Neural cell (in vitro differentiated cells): Measurements from ENCODE around the gene TMEM140. TPM values are rescaled to one million over a fixed set of nuclear protein-coding genes. Genes with fewer than 3 reads are reported as not detected.

Source experiments
- H2AFZ ChIP-seq: fragments of 200-600, 300-800 bp; sonication (generic), shearing (Covaris generic); 2 replicates; pipeline ENCODE4 v1.6.0; 2014; ENCODE audit warnings: low read depth, mild to moderate bottlenecking, antibody characterized with exemption, low read length, moderate library complexity
- H3F3A ChIP-seq: fragments of 200-600 bp; shearing (Covaris generic); 2 replicates; pipeline ENCODE4 v1.6.1; 2016; ENCODE audit warnings: mild to moderate bottlenecking, moderate library complexity, mixed read lengths, antibody characterized with exemption, low read length; ENCODE audit not compliant: insufficient read depth, poor library complexity, severe bottlenecking
- H3K27ac ChIP-seq: fragments of 200-600, 300-800 bp; sonication (generic), shearing (Covaris generic); 2 replicates; pipeline ENCODE4 v1.5.1; 2014; ENCODE audit warnings: mild to moderate bottlenecking, low read length, moderate library complexity
- H3K27me3 ChIP-seq: fragments of 300-800, 200-600 bp; sonication (generic), shearing (Covaris generic); 2 replicates; pipeline ENCODE4 v1.6.0; 2014; ENCODE audit warnings: mild to moderate bottlenecking, low read depth, low read length, moderate library complexity; ENCODE audit not compliant: insufficient read depth
- H3K36me3 ChIP-seq: fragments of 300-800, 200-600 bp; sonication (generic), shearing (Covaris generic); 2 replicates; pipeline ENCODE4 v1.5.1; 2014; ENCODE audit warnings: mild to moderate bottlenecking, antibody characterized with exemption, low read length, moderate library complexity; ENCODE audit not compliant: insufficient read depth
- H3K4me2 ChIP-seq: fragments of 300-800, 200-600 bp; sonication (generic), shearing (Covaris generic); 2 replicates; pipeline ENCODE4 v1.6.0; 2014; ENCODE audit warnings: mild to moderate bottlenecking, low read length
- H3K4me3 ChIP-seq: fragments of 300-800, 200-600 bp; sonication (generic), shearing (Covaris generic); 2 replicates; pipeline ENCODE4 v1.5.1; 2014; ENCODE audit warnings: mild to moderate bottlenecking, low read length, moderate library complexity
- H3K79me2 ChIP-seq: fragments of 200-600 bp; shearing (Covaris generic); replicated peaks from 2 replicates; pipeline ENCODE4 v1.6.0; 2014; ENCODE audit warnings: mild to moderate bottlenecking, low read length, moderate library complexity; ENCODE audit not compliant: insufficient read depth
- H3K9ac ChIP-seq: fragments of 300-800, 200-600 bp; sonication (generic), shearing (Covaris generic); 2 replicates; pipeline ENCODE4 v1.6.1; 2016; ENCODE audit warnings: mild to moderate bottlenecking, low read length, mixed read lengths
- H3K9me2 ChIP-seq: fragments of 200-600 bp; shearing (Covaris generic); 2 replicates; pipeline ENCODE4 v1.6.1; 2016; ENCODE audit warnings: mild to moderate bottlenecking, low read length, mixed read lengths; ENCODE audit not compliant: insufficient read depth
- H3K9me3 ChIP-seq: fragments of 200-600, 300-800 bp; sonication (generic), shearing (Covaris generic); 2 replicates; pipeline ENCODE4 v1.6.1; 2016; ENCODE audit warnings: mild to moderate bottlenecking, mixed run types, low read length, moderate library complexity, mixed read lengths
- H4K20me1 ChIP-seq: fragments of 200-600 bp; shearing (Covaris generic); 2 replicates; pipeline ENCODE4 v1.6.1; 2016; ENCODE audit warnings: mild to moderate bottlenecking, mixed run types; ENCODE audit not compliant: insufficient read depth
- EP300 ChIP-seq: fragments of 450-650 bp; conservative IDR thresholded peaks from 2 replicates; pipeline ENCODE4 v1.6.1; 2014; ENCODE audit warnings: antibody characterized with exemption, mild to moderate bottlenecking, moderate library complexity; ENCODE audit not compliant: poor library complexity, severe bottlenecking
- EZH2 ChIP-seq: fragments of 200-600, 300-800 bp; shearing (Covaris generic), sonication (generic); IDR thresholded peaks from 2 replicates; pipeline ENCODE4 v1.6.1; 2014; ENCODE audit warnings: antibody characterized with exemption, low read length, borderline replicate concordance, mild to moderate bottlenecking; ENCODE audit not compliant: insufficient read depth, poor library complexity, severe bottlenecking
- MXI1 ChIP-seq: fragments of 450-650 bp; conservative IDR thresholded peaks from 2 replicates; pipeline ENCODE4 v1.6.1; 2014; ENCODE audit warnings: antibody characterized with exemption, mild to moderate bottlenecking; ENCODE audit not compliant: poor library complexity, severe bottlenecking
- POLR2AphosphoS5 ChIP-seq: IDR thresholded peaks from 2 replicates; pipeline ENCODE4 v1.6.1; 2012
- RAD21 ChIP-seq: fragments of 450-650 bp; conservative IDR thresholded peaks from 2 replicates; pipeline ENCODE4 v1.6.1; 2014; ENCODE audit warnings: antibody characterized with exemption, mild to moderate bottlenecking, moderate library complexity
- SMC3 ChIP-seq: fragments of 450-650 bp; conservative IDR thresholded peaks from 2 replicates; pipeline ENCODE4 v1.6.1; 2014; ENCODE audit warnings: antibody characterized with exemption, mild to moderate bottlenecking, moderate library complexity; ENCODE audit not compliant: poor library complexity
- TAF1 ChIP-seq: IDR thresholded peaks from 2 replicates; pipeline ENCODE4 v1.6.1; 2012; ENCODE audit warnings: low read depth
- polyA plus RNA-seq: library from polyadenylated mRNA; depleted of rRNA; stranded (reverse); fragments of >200 nt; gene quantifications from 2 replicates; pipeline ENCODE4 v1.2.3, GENCODE V29; 2014
- TF ChIP-seq, protein P1 (sequence below): IDR thresholded peaks from 2 replicates; pipeline ENCODE4 v1.6.1; 2012; ENCODE audit warnings: borderline replicate concordance
- TF ChIP-seq, protein P2 (sequence below): fragments of 450-650 bp; IDR thresholded peaks from 2 replicates; pipeline ENCODE4 v1.5.1; 2014; ENCODE audit warnings: antibody characterized with exemption, mild to moderate bottlenecking, moderate library complexity; ENCODE audit not compliant: poor library complexity, severe bottlenecking

TMEM140 gene
- polyA plus RNA-seq, 1 donor from 2014 or later: 0.15 TPM

DNA sequence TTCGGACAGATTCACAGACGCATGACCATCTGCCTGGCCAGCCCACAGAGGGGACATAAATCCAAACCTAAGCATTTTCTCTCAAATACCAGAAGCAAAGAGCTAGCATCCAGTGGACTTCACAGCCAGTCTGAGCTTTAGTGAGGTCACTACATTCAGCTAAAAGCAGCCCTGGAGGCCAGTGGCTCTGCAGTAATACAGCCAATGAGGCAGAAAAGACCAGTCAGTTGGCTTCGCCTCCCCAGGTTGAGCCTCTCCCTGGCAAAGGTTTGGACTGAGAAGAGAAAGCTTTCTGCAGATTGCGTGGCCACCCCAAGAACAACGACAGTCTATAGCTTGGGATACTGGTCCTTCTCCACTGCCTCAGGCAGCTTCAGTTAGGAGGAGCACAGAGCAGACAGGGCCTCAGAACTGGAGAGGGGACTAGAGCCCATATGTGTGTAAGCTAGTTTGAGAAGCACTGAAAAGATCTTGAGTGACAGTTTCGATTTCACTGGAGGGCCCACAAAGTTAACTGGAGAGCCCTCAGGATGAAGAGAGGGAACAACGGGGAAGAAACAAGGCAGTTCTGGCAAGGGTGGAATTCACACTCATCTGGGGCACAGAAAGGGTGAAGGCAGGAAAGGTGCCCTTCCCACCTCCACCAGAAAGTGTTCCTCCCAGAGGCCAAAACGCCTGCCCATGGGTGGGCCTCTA, 59.7 kb downstream of the TMEM140 start:
- no peaks in the 10 kb centered on the region for H3K36me3 ChIP-seq
- H3F3A ChIP-seq: no peaks in the 10 kb centered on the region
- no peaks in the 10 kb centered on the region for H3K9me3 ChIP-seq
- H4K20me1 ChIP-seq: no peaks in the 10 kb centered on the region
- no peak overlapping the region for H3K4me2 ChIP-seq
- no peaks in the 10 kb centered on the region for H3K79me2 ChIP-seq
- no peak overlapping the region for H3K4me3 ChIP-seq
- no peaks in the 10 kb centered on the region for H3K9me2 ChIP-seq
- TF ChIP-seq SMC3 (no peak), EP300 (no peak), MXI1 (no peak), EZH2 (no peak), RAD21 (no peak), TAF1 (no peak), POLR2AphosphoS5 (no peak)
- TF ChIP-seq, protein P1, sequence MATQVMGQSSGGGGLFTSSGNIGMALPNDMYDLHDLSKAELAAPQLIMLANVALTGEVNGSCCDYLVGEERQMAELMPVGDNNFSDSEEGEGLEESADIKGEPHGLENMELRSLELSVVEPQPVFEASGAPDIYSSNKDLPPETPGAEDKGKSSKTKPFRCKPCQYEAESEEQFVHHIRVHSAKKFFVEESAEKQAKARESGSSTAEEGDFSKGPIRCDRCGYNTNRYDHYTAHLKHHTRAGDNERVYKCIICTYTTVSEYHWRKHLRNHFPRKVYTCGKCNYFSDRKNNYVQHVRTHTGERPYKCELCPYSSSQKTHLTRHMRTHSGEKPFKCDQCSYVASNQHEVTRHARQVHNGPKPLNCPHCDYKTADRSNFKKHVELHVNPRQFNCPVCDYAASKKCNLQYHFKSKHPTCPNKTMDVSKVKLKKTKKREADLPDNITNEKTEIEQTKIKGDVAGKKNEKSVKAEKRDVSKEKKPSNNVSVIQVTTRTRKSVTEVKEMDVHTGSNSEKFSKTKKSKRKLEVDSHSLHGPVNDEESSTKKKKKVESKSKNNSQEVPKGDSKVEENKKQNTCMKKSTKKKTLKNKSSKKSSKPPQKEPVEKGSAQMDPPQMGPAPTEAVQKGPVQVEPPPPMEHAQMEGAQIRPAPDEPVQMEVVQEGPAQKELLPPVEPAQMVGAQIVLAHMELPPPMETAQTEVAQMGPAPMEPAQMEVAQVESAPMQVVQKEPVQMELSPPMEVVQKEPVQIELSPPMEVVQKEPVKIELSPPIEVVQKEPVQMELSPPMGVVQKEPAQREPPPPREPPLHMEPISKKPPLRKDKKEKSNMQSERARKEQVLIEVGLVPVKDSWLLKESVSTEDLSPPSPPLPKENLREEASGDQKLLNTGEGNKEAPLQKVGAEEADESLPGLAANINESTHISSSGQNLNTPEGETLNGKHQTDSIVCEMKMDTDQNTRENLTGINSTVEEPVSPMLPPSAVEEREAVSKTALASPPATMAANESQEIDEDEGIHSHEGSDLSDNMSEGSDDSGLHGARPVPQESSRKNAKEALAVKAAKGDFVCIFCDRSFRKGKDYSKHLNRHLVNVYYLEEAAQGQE: no peak
- TF ChIP-seq, protein P2, sequence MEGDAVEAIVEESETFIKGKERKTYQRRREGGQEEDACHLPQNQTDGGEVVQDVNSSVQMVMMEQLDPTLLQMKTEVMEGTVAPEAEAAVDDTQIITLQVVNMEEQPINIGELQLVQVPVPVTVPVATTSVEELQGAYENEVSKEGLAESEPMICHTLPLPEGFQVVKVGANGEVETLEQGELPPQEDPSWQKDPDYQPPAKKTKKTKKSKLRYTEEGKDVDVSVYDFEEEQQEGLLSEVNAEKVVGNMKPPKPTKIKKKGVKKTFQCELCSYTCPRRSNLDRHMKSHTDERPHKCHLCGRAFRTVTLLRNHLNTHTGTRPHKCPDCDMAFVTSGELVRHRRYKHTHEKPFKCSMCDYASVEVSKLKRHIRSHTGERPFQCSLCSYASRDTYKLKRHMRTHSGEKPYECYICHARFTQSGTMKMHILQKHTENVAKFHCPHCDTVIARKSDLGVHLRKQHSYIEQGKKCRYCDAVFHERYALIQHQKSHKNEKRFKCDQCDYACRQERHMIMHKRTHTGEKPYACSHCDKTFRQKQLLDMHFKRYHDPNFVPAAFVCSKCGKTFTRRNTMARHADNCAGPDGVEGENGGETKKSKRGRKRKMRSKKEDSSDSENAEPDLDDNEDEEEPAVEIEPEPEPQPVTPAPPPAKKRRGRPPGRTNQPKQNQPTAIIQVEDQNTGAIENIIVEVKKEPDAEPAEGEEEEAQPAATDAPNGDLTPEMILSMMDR: no peak
- no peak overlapping the region for H2AFZ ChIP-seq
- no peaks in the 10 kb centered on the region for H3K27me3 ChIP-seq
- H3K9ac ChIP-seq: no peak overlapping the region
- no peak overlapping the region for H3K27ac ChIP-seq

DNA sequence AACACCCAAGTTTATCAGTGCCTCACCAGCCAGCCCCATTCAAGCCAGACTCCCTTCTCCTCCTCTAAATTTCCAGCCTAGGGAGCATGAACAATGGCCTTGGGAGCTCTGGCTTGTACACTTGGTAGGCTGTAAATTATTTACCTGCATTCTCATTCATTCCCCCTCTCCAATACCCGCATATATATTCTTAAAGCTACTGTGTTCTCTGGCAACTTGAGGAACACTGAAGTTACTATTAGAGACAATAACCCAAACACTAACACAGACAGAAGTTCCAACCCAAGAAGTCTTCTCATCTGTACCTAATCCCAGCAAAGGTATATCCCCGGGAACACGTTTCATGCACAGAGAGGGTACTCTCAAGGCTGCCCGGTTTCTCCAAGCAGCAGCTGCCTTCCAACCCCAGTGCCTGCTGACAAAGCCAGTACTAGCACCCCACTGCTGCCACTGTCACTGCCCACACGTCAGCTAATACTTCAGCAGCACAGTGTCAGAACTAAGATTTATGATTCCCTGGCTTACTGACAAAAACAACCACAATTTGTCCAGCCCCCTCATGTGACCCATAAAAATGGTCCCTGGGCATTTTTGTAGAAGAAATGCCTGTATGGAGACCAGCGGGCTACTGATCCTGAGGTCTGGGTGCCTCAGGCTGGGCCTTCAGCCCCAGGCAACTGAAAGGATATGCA, 60.4 kb downstream of the TMEM140 start:
- no peak overlapping the region for H3K9ac ChIP-seq
- no peak overlapping the region for H3K27ac ChIP-seq

More for the DNA sequence above, 60.4 kb downstream of the TMEM140 start:
- TF ChIP-seq EP300: no peak
- TF ChIP-seq RAD21: no peak
- TF ChIP-seq MXI1: no peak
- TF ChIP-seq, protein P1: no peak
- no peak for TF ChIP-seq EZH2
- H3F3A ChIP-seq: no peaks in the 10 kb centered on the region
- no peaks in the 10 kb centered on the region for H3K36me3 ChIP-seq
- no peaks in the 10 kb centered on the region for H4K20me1 ChIP-seq
- no peaks in the 10 kb centered on the region for H3K27me3 ChIP-seq
- no peaks in the 10 kb centered on the region for H3K9me2 ChIP-seq
- H3K4me2 ChIP-seq: no peak overlapping the region
- no peak overlapping the region for H2AFZ ChIP-seq
- H3K9me3 ChIP-seq: no peaks in the 10 kb centered on the region
- H3K4me3 ChIP-seq: no peak overlapping the region
- H3K79me2 ChIP-seq: no peaks in the 10 kb centered on the region
